ENCODE data around the gene OMA1.
"Not testable (repeated sequence)": the region's sequence is repeated elsewhere in the genome, so short reads cannot be mapped to it uniquely, and the experiment has no call there.

Gene OMA1

DNA sequence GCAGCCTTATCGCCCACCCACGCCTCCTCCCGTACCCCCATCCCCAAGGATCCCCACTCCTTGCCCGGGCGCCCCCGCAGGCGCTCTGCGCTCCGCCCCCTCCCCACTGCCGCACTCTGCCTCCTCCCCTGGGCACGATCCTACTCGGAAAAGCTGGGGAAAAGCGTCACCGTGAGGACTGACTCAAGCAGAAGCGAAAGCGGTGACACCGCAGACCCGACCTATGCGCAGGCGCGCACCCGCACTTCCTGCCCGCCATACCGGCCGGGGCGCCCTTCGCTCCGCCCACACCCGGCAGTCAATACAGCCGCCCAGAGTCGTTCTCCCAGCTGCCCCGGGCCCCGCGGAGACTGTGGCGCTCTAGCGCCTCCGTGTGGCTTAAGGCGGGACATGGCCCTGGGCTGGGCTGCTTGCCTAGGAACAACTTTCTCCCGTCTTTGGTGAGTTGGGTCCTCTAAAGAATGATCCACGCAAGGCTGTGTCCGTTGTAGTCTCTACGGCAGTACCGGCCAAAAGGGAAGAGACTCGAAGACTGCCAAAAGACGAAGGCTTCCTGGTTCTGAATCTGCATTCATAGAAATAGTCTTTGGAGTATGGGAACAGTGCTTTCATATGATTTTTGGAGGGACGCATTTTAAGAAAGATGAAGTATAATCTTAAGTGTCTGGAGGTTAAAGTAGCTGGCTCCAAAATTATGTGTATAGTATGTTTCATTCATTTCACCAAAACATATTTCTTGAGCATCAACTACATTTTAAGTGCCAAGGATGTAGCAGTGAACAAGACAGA, at the start of gene OMA1:
TSS of gene OMA1 (minus strand) at position 207 of the 789 bp plus-strand sequence. CDS start 7,432 bp downstream, outside the sequence.
- Mint-ChIP-seq H3K27me3 (no peaks in the 10 kb centered on the region), H3K4me1 (ENCODE audit: low read depth) (peaks cover 25% of the 10 kb centered on the region), H3K4me3 (peak within 1 kb of the TSS; percentile 95), H3K9me3 (ENCODE audit: low read depth) (no peaks in the 10 kb centered on the region), H3K27ac (peak within 1 kb of the TSS; percentile 97), H3K36me3 (no peaks in the 10 kb centered on the region)

DNA sequence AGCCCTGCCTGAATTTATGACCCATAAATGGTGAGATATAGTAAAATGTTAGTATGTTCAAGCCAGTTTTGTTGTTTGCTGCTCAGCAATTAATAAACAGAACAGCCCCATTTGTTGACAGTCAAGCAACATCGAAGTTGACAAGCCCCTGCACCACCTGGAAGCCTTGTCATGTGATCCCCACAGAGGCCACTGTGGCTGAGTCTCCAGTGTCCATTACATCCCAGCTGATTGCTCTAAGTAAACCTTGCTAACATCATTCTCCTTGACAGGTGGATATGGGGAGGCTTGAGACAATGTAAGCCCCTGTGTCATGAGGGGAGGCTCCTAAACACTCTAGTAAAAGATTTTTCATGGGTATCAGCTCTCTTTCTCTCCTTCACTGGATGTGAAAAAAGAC, 48.0 kb upstream of the OMA1 start:
- no peak overlapping the region for H3K4me3 Mint-ChIP-seq
- no peaks in the 10 kb centered on the region for H3K36me3 Mint-ChIP-seq
- peaks cover 20% of the 10 kb centered on the region for H3K27me3 Mint-ChIP-seq
- peaks cover 6% of the 10 kb centered on the region for H3K4me1 Mint-ChIP-seq (ENCODE audit: low read depth)
- peaks cover 4% of the 10 kb centered on the region for H3K9me3 Mint-ChIP-seq (ENCODE audit: low read depth)
- H3K27ac Mint-ChIP-seq, result no peak overlapping the region

DNA sequence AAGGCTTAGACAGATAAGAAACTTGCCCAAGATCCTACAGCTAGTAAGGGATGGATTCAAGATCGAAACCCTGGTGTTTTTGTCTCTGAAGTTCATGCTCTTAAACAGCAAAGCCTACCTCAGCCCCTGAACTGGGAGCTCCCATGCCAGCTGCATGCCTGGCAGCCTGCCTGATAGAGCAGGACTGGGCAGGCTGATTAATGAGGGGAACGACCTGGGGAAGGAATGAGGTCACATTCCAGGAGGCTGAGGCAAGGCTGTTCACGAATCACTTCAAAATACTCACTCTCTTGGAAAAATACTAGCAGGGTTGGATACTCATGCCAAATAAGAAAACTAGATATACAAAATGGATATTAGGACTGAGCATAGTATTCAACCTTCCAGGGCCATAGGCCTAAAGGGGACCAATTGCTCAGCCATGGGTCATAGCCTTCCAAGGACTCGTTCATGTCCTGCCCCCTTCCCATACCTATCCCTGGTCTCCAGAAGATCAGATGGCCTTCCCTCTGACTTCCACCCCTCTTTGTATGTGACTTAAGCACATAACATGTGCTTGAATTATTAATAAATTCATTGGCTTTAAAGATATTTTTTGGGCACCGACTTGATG, 46.1 kb upstream of the OMA1 start:
- Mint-ChIP-seq H3K4me3 (no peak overlapping the region), H3K9me3 (ENCODE audit: low read depth) (no peaks in the 10 kb centered on the region), H3K27me3 (peaks cover 14% of the 10 kb centered on the region), H3K27ac (no peak overlapping the region), H3K36me3 (no peaks in the 10 kb centered on the region), H3K4me1 (ENCODE audit: low read depth) (peaks cover 1% of the 10 kb centered on the region)

DNA sequence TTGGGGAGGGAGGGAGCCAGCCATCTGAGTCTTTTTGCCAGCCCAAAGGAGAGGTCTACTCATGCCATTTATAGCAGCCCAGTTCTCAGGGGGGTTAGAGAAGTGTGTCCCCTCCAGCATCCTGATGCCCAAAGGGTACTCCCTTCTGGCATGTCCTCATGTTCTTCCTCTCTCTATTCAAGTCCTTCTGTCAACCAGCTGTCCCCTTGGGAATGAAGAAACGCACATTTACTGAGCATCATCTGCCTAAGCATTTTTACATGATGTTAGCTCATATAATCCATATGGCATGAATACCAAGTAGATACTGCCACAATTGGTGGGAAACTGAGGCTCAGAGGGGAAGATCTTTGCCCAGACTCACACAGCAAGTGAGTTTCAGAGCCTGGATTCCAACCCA, 45.3 kb upstream of the OMA1 start:
- Mint-ChIP-seq H3K9me3 (ENCODE audit: low read depth) (no peaks in the 10 kb centered on the region), H3K4me1 (ENCODE audit: low read depth) (no peaks in the 10 kb centered on the region), H3K27me3 (peaks cover 12% of the 10 kb centered on the region), H3K4me3 (no peak overlapping the region), H3K27ac (no peak overlapping the region), H3K36me3 (no peaks in the 10 kb centered on the region)

DNA sequence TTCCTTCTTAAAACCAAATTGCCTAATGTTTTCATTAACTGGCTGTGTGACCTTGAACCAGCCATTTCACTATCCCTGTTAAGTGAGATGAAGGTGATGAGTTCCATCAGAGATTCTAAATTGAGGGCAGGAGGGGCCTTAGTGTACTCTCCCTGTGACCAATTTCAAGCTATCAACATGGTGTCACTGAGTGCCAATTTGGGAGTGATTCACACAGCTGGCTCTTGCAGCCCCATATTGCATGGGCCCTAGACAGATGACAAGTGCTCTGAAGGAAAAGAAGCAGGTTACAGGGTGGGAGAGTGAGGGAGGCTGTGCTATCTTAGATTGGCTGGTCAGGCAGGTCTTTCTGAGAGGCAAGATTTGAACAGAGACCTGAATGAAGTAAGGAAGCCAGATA, 43.5 kb upstream of the OMA1 start:
- H3K27ac Mint-ChIP-seq, result no peak overlapping the region
- H3K4me1 Mint-ChIP-seq (ENCODE audit: low read depth), result no peaks in the 10 kb centered on the region
- H3K36me3 Mint-ChIP-seq, result no peaks in the 10 kb centered on the region
- H3K9me3 Mint-ChIP-seq (ENCODE audit: low read depth), result no peaks in the 10 kb centered on the region
- H3K4me3 Mint-ChIP-seq, result no peak overlapping the region
- peaks cover 15% of the 10 kb centered on the region for H3K27me3 Mint-ChIP-seq

DNA sequence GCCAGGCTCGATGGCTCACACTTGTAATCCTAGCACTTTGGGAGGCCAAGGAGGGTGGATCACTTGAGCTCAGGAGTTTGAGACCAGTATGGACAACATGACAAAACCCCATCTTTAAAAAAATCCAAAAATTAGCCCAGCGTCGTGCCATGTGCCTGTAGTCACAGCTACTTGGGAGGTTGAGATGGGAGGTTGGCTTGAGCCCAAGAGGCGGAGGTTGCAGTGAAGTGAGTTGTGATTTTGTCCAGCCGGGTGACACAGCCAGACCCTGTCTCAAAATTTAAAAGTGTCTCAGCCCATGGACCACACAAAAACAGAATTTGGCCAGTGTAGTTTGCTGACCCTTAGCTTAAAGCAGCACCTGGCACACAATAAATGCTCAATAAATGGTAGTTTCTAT, 41.9 kb upstream of the OMA1 start:
- no peak overlapping the region for H3K27ac Mint-ChIP-seq
- no peak overlapping the region for H3K4me3 Mint-ChIP-seq
- no peaks in the 10 kb centered on the region for H3K9me3 Mint-ChIP-seq (ENCODE audit: low read depth)
- peaks cover 4% of the 10 kb centered on the region for H3K4me1 Mint-ChIP-seq (ENCODE audit: low read depth)
- H3K36me3 Mint-ChIP-seq, result no peaks in the 10 kb centered on the region
- H3K27me3 Mint-ChIP-seq, result peaks cover 18% of the 10 kb centered on the region

DNA sequence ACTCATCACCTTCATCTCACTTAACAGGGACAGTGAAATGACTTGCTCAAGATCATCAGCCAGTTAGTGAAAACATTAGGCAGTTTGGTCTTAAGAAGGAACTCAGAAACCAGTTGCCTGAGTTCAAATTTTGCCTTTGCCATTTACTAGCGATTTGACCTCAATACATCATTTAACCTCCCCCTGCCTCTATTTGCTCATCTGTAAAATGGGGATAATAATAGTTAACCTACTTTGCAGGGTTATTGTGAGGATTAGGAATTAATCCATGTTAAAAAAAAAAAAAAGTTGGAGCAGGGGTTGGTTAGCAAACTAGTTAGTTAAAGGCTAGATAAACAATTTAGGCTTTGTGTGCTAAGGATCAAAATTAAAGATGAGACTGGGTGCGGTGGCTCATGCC, 41.1 kb upstream of the OMA1 start:
- Mint-ChIP-seq H3K27ac (no peak overlapping the region), H3K36me3 (no peaks in the 10 kb centered on the region), H3K27me3 (peaks cover 15% of the 10 kb centered on the region), H3K4me3 (no peak overlapping the region), H3K4me1 (ENCODE audit: low read depth) (peaks cover 4% of the 10 kb centered on the region), H3K9me3 (ENCODE audit: low read depth) (no peaks in the 10 kb centered on the region)

DNA sequence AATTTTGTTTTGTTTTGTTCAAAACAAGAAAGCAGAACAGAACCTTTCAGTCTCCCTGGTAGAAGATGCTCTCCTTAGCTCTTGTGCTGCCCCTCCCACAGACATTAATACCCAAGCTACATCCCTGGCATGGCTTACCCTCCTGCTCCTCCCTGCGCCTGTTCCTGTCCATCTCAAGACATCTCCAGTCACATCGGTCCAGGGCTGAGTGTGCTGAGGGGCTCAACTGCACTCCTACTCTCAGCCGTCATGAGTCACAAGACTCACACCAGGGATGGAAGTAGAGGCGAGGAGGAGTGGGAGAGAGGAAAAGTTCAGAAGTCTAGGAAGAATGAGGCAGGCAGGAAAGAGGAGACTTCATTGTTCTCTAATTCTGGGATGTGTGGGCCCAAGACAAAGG, 39.7 kb upstream of the OMA1 start:
- Mint-ChIP-seq H3K27me3 (peaks cover 12% of the 10 kb centered on the region), H3K36me3 (no peaks in the 10 kb centered on the region), H3K4me1 (ENCODE audit: low read depth) (peaks cover 4% of the 10 kb centered on the region), H3K4me3 (no peak overlapping the region), H3K27ac (no peak overlapping the region), H3K9me3 (ENCODE audit: low read depth) (no peaks in the 10 kb centered on the region)

DNA sequence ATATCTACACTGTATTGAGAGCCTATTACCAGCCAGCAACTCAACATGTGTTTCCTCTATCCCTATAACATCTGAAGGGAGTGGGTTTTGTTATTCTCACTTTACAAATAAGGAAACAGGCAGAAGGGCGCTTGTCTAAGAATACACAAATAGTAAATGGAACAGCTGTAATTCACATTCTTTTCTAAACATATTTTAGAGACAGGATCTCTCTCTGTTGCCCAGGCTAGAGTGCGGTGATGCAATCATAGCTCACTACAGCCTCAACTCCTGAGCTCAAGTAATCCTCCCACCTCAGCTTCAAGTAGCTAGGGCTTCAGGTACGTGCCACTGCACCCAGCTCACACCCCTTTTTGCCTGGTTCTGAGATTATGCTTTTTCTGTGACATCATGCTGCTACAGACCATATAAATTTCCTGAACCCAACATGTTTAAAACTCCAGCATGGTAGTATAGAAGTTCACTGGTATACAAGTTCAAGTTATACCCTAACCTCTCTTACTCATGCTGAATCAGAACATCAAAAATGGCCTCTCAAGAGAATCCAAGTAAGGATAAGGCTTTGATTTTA, 39.1 kb upstream of the OMA1 start:
- H3K4me3 Mint-ChIP-seq, result no peak overlapping the region
- peaks cover 4% of the 10 kb centered on the region for H3K4me1 Mint-ChIP-seq (ENCODE audit: low read depth)
- H3K27ac Mint-ChIP-seq, result no peak overlapping the region
- H3K27me3 Mint-ChIP-seq, result peaks cover 14% of the 10 kb centered on the region
- no peaks in the 10 kb centered on the region for H3K9me3 Mint-ChIP-seq (ENCODE audit: low read depth)
- no peaks in the 10 kb centered on the region for H3K36me3 Mint-ChIP-seq

DNA sequence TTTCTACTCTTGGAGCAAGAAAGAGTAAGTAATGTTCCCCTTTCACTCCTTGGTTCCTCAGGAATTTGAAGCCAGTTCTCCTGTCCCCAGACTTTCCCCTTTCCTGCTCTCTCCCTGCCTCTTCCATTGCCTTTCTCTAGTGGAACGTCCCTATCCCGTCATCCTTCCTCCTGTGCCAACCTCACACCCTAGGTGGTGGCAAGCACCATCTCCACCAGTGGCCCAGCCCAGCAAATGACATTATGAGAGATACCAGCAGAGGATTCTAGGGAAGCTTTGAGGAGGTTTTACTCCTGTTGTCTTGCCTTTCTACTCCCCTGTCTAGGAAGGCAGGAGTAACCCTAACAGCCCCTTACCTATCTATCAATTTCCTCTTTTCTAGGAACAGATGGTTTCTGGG, 38.6 kb upstream of the OMA1 start:
- Mint-ChIP-seq H3K27ac (no peak overlapping the region), H3K36me3 (no peaks in the 10 kb centered on the region), H3K4me3 (no peak overlapping the region), H3K4me1 (ENCODE audit: low read depth) (peaks cover 4% of the 10 kb centered on the region), H3K9me3 (ENCODE audit: low read depth) (no peaks in the 10 kb centered on the region), H3K27me3 (peaks cover 14% of the 10 kb centered on the region)

DNA sequence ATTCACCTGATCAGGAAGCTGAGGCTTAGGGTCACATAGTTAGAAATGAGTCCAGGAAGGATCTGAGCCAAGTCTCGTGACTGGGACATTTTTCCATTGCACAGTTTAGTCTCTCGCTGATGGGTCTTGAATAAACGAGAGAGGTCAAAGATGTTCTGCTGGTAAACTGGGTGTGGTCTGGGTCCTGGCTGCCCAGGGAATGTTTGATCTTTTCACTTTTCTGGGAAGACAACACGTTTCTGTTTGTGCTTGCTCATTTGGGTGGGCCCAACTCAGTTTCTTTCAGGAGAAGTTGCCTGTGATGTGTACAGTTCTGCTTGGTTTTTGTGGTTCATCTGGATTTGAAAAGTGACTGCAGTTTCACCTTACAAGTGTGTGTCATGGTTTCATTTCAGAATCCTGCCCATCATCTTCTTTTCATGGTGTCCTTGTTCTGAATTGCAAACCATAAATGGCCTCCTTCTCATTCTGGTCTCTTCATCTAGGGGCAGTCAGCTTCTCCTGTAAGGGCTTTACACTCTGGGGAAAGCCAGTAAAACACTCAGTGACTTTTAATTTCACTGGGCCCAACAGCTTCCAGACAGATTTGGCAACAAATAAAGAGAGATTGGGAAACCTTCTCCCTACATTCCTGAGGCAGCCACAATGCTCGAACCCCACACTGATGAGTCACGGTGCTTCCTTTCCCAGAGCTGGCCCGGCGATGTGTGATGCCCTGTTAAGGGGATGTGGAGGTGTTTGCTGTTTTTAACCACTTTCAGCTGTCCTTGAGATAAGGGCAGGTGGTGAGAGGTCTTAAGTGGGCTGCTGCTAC, 37.8 kb upstream of the OMA1 start:
- H3K27ac Mint-ChIP-seq, result no peak overlapping the region
- H3K9me3 Mint-ChIP-seq (ENCODE audit: low read depth), result no peaks in the 10 kb centered on the region
- peaks cover 14% of the 10 kb centered on the region for H3K27me3 Mint-ChIP-seq
- no peak overlapping the region for H3K4me3 Mint-ChIP-seq
- H3K4me1 Mint-ChIP-seq (ENCODE audit: low read depth), result peaks cover 4% of the 10 kb centered on the region
- no peaks in the 10 kb centered on the region for H3K36me3 Mint-ChIP-seq

DNA sequence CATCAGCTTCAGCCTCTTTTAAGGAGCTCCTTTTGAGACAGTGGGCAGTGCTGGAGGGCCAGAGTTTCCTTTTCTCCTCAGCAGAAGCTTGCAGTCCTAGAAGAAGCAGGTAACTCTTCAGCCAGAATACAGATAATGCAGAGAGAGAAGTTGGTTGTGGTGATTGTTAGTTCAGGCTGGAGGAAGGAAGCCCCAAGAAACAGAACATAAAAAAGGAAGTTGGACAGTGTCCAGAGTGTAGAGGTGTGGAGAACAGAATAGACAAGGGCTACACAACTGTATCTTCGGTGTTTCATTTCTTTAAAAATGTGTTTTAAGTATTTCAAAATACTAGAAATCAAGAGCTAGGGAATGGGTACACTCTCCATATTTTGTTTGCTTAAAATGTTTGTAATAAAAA, 37.0 kb upstream of the OMA1 start:
- H3K4me3 Mint-ChIP-seq, result no peak overlapping the region
- H3K36me3 Mint-ChIP-seq, result no peaks in the 10 kb centered on the region
- peaks cover 4% of the 10 kb centered on the region for H3K4me1 Mint-ChIP-seq (ENCODE audit: low read depth)
- no peaks in the 10 kb centered on the region for H3K9me3 Mint-ChIP-seq (ENCODE audit: low read depth)
- H3K27ac Mint-ChIP-seq, result no peak overlapping the region
- peaks cover 17% of the 10 kb centered on the region for H3K27me3 Mint-ChIP-seq

DNA sequence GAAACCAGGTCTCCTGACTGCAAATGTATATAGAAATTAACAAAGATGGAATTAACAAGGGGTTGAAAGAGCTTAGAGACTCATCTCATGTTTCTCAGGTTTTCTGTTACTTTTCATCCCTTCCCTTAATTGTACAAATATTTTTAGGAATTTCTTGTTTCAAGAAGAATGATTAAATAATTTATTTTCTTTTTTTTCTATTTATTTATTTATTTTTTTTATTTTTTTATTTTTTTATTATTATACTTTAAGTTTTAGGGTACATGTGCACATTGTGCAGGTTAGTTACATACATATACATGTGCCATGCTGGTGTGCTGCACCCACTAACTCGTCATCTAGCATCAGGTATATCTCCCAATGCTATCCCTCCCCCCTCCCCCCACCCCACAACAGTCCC, 35.6 kb upstream of the OMA1 start:
- Mint-ChIP-seq H3K4me1 (ENCODE audit: low read depth) (peaks cover 12% of the 10 kb centered on the region), H3K27me3 (peaks cover 27% of the 10 kb centered on the region)
- not testable (repeated sequence) for H3K27ac Mint-ChIP-seq; H3K4me3 Mint-ChIP-seq; H3K9me3 Mint-ChIP-seq (ENCODE audit: low read depth); H3K36me3 Mint-ChIP-seq

DNA sequence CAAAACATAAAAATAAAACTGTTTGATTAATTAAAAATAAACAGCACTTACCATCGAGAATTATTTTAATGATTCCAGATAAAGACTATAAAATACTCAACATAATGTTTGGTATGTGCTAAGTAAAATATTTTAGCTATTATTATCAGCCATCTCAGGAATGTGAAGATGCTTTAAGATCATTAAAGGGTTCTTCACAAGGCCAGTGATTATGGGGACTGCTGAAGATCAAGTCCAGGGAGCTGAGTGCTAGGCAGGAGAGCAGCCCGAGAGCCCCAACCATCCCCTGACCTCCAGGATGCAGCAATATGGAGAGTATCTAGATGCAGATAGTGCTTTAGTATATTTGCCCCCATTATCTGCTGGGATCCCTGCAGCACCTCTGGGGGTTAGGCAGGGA, 35.1 kb upstream of the OMA1 start:
- no peak overlapping the region for H3K4me3 Mint-ChIP-seq
- H3K9me3 Mint-ChIP-seq (ENCODE audit: low read depth), result no peaks in the 10 kb centered on the region
- peaks cover 27% of the 10 kb centered on the region for H3K27me3 Mint-ChIP-seq
- H3K4me1 Mint-ChIP-seq (ENCODE audit: low read depth), result peaks cover 12% of the 10 kb centered on the region
- no peak overlapping the region for H3K27ac Mint-ChIP-seq
- H3K36me3 Mint-ChIP-seq, result no peaks in the 10 kb centered on the region

DNA sequence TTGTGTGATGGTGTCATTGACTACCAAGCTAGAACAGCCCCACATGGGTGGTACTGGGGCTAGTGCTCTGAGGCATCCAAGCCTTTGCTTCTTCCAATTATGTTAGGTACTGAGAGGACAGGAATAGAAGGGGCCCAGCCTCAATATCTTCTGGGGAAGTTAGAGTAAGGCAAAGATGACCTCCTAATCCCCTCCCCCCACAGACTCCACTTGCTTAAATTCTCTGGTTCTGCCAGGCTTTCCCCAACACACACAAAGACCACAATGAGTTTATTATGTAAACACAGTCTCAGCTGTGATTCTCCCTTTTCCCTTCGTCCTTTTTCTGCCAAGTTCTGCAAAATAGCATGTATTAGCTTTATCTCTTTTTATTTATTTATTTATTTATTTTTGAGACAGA, 33.7 kb upstream of the OMA1 start:
- peaks cover 22% of the 10 kb centered on the region for H3K4me1 Mint-ChIP-seq (ENCODE audit: low read depth)
- H3K9me3 Mint-ChIP-seq (ENCODE audit: low read depth), result no peaks in the 10 kb centered on the region
- no peak overlapping the region for H3K27ac Mint-ChIP-seq
- no peak overlapping the region for H3K4me3 Mint-ChIP-seq
- peaks cover 34% of the 10 kb centered on the region for H3K27me3 Mint-ChIP-seq
- peaks cover 3% of the 10 kb centered on the region for H3K36me3 Mint-ChIP-seq
